HepG2 (cell line): ENCODE measurements around the gene ENPP7. TPM values are rescaled to one million over a fixed set of nuclear protein-coding genes. Genes with fewer than 3 reads are reported as not detected.
A peak's percentile ranks its signal among the peaks of the same experiment; 100 is the strongest.

Experiments
- ATAD3A ChIP-seq: sonication (generic); formaldehyde crosslinking; IDR thresholded peaks from 2 replicates; pipeline ENCODE4 v1.4.0; 2020; ENCODE audit warnings: missing genetic modification reagents
- CCAR2 ChIP-seq: fragments of 200-400 bp; formaldehyde crosslinking; optimal IDR thresholded peaks from 2 replicates; pipeline ENCODE3; 2018; ENCODE audit warnings: low read depth, mild to moderate bottlenecking, low read length, moderate library complexity
- E2F2 ChIP-seq: sonication (generic); formaldehyde crosslinking; IDR thresholded peaks from 2 replicates; pipeline ENCODE4 v1.4.0; 2020; ENCODE audit warnings: missing genetic modification reagents, borderline replicate concordance
- ERF ChIP-seq: IDR thresholded peaks from 2 replicates; pipeline ENCODE4 v1.6.1; 2018; ENCODE audit warnings: missing biosample characterization, missing genetic modification reagents
- FOXA3 ChIP-seq: IDR thresholded peaks from 2 replicates; pipeline ENCODE4 v1.6.1; 2016; ENCODE audit warnings: missing genetic modification reagents, missing compliant biosample characterization
- GATAD2A ChIP-seq: IDR thresholded peaks from 2 replicates; pipeline ENCODE4 v1.6.1; 2016
- IKZF1 ChIP-seq: fragments of 450-650 bp; IDR thresholded peaks from 2 replicates; pipeline ENCODE4 v1.7.1; 2016
- IKZF4 ChIP-seq: sonication (generic); formaldehyde crosslinking; IDR thresholded peaks from 2 replicates; pipeline ENCODE4 v1.5.1; 2020; ENCODE audit warnings: borderline replicate concordance, mild to moderate bottlenecking, low read depth, missing genetic modification reagents; ENCODE audit errors: not compliant biosample characterization
- KLF9 ChIP-seq: IDR thresholded peaks from 2 replicates; pipeline ENCODE4 v1.6.1; 2016; ENCODE audit warnings: low read depth
- MTA1 ChIP-seq: sonication (generic); formaldehyde crosslinking; IDR thresholded peaks from 2 replicates; pipeline ENCODE4 v1.4.0; 2020; ENCODE audit warnings: missing genetic modification reagents, mild to moderate bottlenecking, borderline replicate concordance
- NFATC3 ChIP-seq: sonication (generic); formaldehyde crosslinking; IDR thresholded peaks from 2 replicates; pipeline ENCODE4 v1.5.1; 2020; ENCODE audit warnings: mild to moderate bottlenecking, missing genetic modification reagents
- PRDM10 ChIP-seq: sonication (generic); formaldehyde crosslinking; IDR thresholded peaks from 2 replicates; pipeline ENCODE4 v1.4.0; 2020; ENCODE audit warnings: low read depth, missing genetic modification reagents
- SAFB2 ChIP-seq: sonication (generic); formaldehyde crosslinking; IDR thresholded peaks from 2 replicates; pipeline ENCODE4 v1.5.1; 2020; ENCODE audit warnings: missing genetic modification reagents, low read depth, mild to moderate bottlenecking, borderline replicate concordance
- ZFX ChIP-seq: sonication (generic); formaldehyde crosslinking; IDR thresholded peaks from 2 replicates; pipeline ENCODE4 v1.4.0; 2020; ENCODE audit warnings: mild to moderate bottlenecking, low read depth, missing genetic modification reagents, moderate library complexity
- ZNF460 ChIP-seq: sonication (generic); formaldehyde crosslinking; IDR thresholded peaks from 2 replicates; pipeline ENCODE4 v1.5.1; 2020; ENCODE audit warnings: missing genetic modification reagents, mild to moderate bottlenecking, borderline replicate concordance
- ZNF550 ChIP-seq: sonication (generic); formaldehyde crosslinking; IDR thresholded peaks from 2 replicates; pipeline ENCODE4 v1.4.0; 2020; ENCODE audit warnings: mild to moderate bottlenecking, missing genetic modification reagents, borderline replicate concordance
- ZNF572 ChIP-seq: sonication (generic); formaldehyde crosslinking; IDR thresholded peaks from 2 replicates; pipeline ENCODE4 v1.5.1; 2020; ENCODE audit warnings: mild to moderate bottlenecking, missing genetic modification reagents
- ZNF607 ChIP-seq: sonication (generic); formaldehyde crosslinking; IDR thresholded peaks from 2 replicates; pipeline ENCODE4 v1.5.1; 2020; ENCODE audit warnings: missing genetic modification reagents, mild to moderate bottlenecking, borderline replicate concordance
- polyA plus RNA-seq, 8 experiments: library from polyadenylated mRNA; depleted of rRNA in 3 of 8; stranded (reverse) in 7 of 8; unstranded in 1 of 8; fragments of >200 nt; fragmentation: Illumina TruSeq in 4 of 8; extraction: Trizol in 4 of 8; gene quantifications; 2 replicates each; pipeline versions ENCODE4 v1.2.1 to v1.2.3, GENCODE V29; 2011 to 2016; ENCODE audit warnings: low read depth in 4 of 8, missing spikeins in 1 of 8, mixed read lengths in 1 of 8; ENCODE audit not compliant: insufficient read depth in 1 of 8
- total RNA-seq, 5 experiments: library from RNA; depleted of rRNA; stranded (reverse); fragments of >200 nt; fragmentation: Illumina TruSeq; extraction: Trizol; gene quantifications; 2 replicates each; pipeline ENCODE4 v1.2.3, GENCODE V29; 2016; ENCODE audit warnings: low read depth in 1 of 5
- TF ChIP-seq, protein P1 (sequence below): sonication (generic); formaldehyde crosslinking; IDR thresholded peaks from 2 replicates; pipeline ENCODE4 v1.5.0; 2020; ENCODE audit warnings: mild to moderate bottlenecking, missing genetic modification reagents, moderate library complexity
- TF ChIP-seq, protein P2 (sequence below): IDR thresholded peaks from 2 replicates; pipeline ENCODE4 v1.6.1; 2012; ENCODE audit warnings: inconsistent platforms
- TF ChIP-seq, protein P3 (sequence below): sonication (generic); formaldehyde crosslinking; IDR thresholded peaks from 2 replicates; pipeline ENCODE4 v1.4.0; 2020; ENCODE audit warnings: missing genetic modification reagents

The ENPP7 gene
- total and polyA plus RNA-seq, 2 of the 13 experiments (the other 11 are each of a cell fraction or from before 2014, with no cell fraction given): 1.1 to 2.2 TPM

DNA sequence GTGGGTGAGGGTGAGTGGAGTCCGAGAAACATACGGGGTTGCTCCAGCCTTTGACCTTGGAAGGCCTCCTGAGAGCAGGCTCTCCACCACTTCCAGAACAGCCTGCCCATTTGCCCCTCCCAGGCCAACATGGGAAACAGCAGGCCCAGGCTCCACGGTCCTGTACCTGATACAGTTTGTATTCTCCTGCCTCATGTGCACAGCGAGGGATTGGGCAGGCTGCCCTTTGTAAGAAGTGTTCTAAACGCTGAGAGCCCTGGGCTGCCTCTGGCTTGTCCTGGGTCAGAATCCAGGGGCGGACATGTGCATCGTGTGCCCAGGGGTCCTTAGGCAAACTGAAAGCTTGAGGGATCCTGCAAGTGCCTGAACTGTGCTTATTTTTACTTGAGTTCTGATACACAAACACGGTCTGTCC lies 43.8 kb downstream of the ENPP7 start (continued):
- no peak for TF ChIP-seq MTA1 (CRISPR knock-in tag)
- 0 out of 2 replicates have a peak, but pooled peaks have one; percentile 68 for TF ChIP-seq ZNF550 (CRISPR knock-in tag)
- TF ChIP-seq ERF: peak; percentile 58; the same call in 1 of the 2 replicates
- no peak for TF ChIP-seq SAFB2
- TF ChIP-seq ZNF460: no peak
- no peak for TF ChIP-seq IKZF4 (CRISPR knock-in tag)
- TF ChIP-seq, protein P1, sequence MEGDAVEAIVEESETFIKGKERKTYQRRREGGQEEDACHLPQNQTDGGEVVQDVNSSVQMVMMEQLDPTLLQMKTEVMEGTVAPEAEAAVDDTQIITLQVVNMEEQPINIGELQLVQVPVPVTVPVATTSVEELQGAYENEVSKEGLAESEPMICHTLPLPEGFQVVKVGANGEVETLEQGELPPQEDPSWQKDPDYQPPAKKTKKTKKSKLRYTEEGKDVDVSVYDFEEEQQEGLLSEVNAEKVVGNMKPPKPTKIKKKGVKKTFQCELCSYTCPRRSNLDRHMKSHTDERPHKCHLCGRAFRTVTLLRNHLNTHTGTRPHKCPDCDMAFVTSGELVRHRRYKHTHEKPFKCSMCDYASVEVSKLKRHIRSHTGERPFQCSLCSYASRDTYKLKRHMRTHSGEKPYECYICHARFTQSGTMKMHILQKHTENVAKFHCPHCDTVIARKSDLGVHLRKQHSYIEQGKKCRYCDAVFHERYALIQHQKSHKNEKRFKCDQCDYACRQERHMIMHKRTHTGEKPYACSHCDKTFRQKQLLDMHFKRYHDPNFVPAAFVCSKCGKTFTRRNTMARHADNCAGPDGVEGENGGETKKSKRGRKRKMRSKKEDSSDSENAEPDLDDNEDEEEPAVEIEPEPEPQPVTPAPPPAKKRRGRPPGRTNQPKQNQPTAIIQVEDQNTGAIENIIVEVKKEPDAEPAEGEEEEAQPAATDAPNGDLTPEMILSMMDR: peak; percentile 32; the same call in 1 of the 2 replicates
- 0 out of 2 replicates have a peak, but pooled peaks have one; percentile 8 for TF ChIP-seq FOXA3
- TF ChIP-seq GATAD2A (CRISPR knock-in tag): peak; percentile 20; the same call in 1 of the 2 replicates
- no peak for TF ChIP-seq NFATC3 (CRISPR knock-in tag)
- TF ChIP-seq ATAD3A: no peak
- 0 out of 2 replicates have a peak, but pooled peaks have one; percentile 32 for TF ChIP-seq ZNF607 (CRISPR knock-in tag)
- peak; percentile 44; the same call in 1 of the 2 replicates for TF ChIP-seq ZNF572 (CRISPR knock-in tag)
- TF ChIP-seq IKZF1: no peak
- no peak for TF ChIP-seq PRDM10 (CRISPR knock-in tag)
- no peak for TF ChIP-seq E2F2 (CRISPR knock-in tag)
- TF ChIP-seq, protein P2, sequence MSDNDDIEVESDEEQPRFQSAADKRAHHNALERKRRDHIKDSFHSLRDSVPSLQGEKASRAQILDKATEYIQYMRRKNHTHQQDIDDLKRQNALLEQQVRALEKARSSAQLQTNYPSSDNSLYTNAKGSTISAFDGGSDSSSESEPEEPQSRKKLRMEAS: peak; percentile 41; the same call in 1 of the 2 replicates
- no peak for TF ChIP-seq KLF9 (CRISPR knock-in tag)
- peak; percentile 66 for TF ChIP-seq ZFX
- no peak for TF ChIP-seq CCAR2
- TF ChIP-seq, protein P3, sequence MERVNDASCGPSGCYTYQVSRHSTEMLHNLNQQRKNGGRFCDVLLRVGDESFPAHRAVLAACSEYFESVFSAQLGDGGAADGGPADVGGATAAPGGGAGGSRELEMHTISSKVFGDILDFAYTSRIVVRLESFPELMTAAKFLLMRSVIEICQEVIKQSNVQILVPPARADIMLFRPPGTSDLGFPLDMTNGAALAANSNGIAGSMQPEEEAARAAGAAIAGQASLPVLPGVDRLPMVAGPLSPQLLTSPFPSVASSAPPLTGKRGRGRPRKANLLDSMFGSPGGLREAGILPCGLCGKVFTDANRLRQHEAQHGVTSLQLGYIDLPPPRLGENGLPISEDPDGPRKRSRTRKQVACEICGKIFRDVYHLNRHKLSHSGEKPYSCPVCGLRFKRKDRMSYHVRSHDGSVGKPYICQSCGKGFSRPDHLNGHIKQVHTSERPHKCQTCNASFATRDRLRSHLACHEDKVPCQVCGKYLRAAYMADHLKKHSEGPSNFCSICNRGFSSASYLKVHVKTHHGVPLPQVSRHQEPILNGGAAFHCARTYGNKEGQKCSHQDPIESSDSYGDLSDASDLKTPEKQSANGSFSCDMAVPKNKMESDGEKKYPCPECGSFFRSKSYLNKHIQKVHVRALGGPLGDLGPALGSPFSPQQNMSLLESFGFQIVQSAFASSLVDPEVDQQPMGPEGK (CRISPR knock-in tag): 0 out of 2 replicates have a peak, but pooled peaks have one; percentile 17
